ENCODE results near the gene TTLL3. TPM values are rescaled to one million over a fixed set of nuclear protein-coding genes. Genes with fewer than 3 reads are reported as not detected.
A peak's percentile ranks its signal among the peaks of the same experiment; 100 is the strongest.

Gene TTLL3
- polyA plus RNA-seq, 1 of the 3 experiments (the other 2 are of a cell fraction), result 41.6 TPM

DNA sequence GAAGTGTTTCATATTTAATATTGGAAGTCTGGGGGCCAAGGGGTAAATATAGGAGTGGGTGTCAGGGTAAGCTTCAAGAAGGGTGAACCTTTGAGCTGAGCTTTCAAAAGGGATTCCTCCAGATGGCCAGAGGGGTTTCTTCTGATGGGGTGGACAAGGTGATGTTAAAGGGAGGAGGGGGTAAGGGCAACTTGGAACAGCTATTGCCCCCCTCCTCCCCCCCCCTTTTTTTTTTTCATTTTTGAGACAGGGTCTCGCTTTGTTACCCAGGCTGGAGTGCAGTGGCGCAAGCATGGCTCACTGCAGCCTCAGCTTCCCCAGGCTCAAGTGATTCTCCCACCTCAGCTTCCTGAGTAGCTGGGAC, 2.1 kb upstream of the TTLL3 start:
- Histone ChIP-seq H3K4me1 (ENCODE audit: control insufficient read depth in 1 of 2, insufficient read depth in 2 of 2, low read depth in 1 of 2, low read length in 1 of 2) (peaks cover 3 to 20% of the 10 kb centered on the region in 2 experiments; a peak in 1 of 4 replicates), H3K27ac (ENCODE audit: low read depth in 2 of 2, low read length in 1 of 2) (peak overlapping the region in 1 of 2 experiments; percentile 76; a peak in 2 of 4 replicates), H3K9me2 (no peaks in the 10 kb centered on the region), H4K20me1 (ENCODE audit: insufficient read depth) (no peaks in the 10 kb centered on the region), H2AFZ (ENCODE audit: low read depth) (no peak overlapping the region), H3K9me3 (no peaks in the 10 kb centered on the region), H3K4me2 (no peak overlapping the region), H3K79me2 (ENCODE audit: insufficient read depth) (0 out of 2 replicates have a peak, but pooled peaks cover 6% of the 10 kb centered on the region), H3K36me3 (replicated peaks in 1 of 2; ENCODE audit: control insufficient read depth in 1 of 2, insufficient read depth in 2 of 2, low read length in 1 of 2) (peaks cover 38 to 48% of the 10 kb centered on the region in 2 experiments), H3K27me3 (ENCODE audit: insufficient read depth) (no peaks in the 10 kb centered on the region), H3K9ac (no peak overlapping the region), H3F3A (replicated peaks; ENCODE audit: insufficient read depth) (peaks cover 42% of the 10 kb centered on the region), H3K4me3 (ENCODE audit: low read depth in 2 of 2, low read length in 1 of 2) (no peak overlapping the region)
- POLR2A ChIA-PET, result interaction anchor here (1.0 kb wide), 1 partner anchor 16 kb away, joined by 3 read pairs; the partner anchor contains the start of gene TADA3
- TF ChIP-seq, protein P1, sequence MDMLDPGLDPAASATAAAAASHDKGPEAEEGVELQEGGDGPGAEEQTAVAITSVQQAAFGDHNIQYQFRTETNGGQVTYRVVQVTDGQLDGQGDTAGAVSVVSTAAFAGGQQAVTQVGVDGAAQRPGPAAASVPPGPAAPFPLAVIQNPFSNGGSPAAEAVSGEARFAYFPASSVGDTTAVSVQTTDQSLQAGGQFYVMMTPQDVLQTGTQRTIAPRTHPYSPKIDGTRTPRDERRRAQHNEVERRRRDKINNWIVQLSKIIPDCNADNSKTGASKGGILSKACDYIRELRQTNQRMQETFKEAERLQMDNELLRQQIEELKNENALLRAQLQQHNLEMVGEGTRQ (IDR thresholded peaks at IDR 0.05; ENCODE audit: borderline replicate concordance, low read depth, low read length), result no peak
- TF ChIP-seq MEF2A (IDR thresholded peaks at IDR 0.05; ENCODE audit: borderline replicate concordance, low read depth), result no peak
- no peak for TF ChIP-seq RCOR1 (IDR thresholded peaks at IDR 0.05; ENCODE audit: low read length)
- TF ChIP-seq FOXJ3 (CRISPR knock-in tag; IDR thresholded peaks at IDR 0.05), result no peak
- no peak for TF ChIP-seq FOSL2 (IDR thresholded peaks at IDR 0.05; ENCODE audit: borderline replicate concordance, low read depth)
- TF ChIP-seq, protein P2, sequence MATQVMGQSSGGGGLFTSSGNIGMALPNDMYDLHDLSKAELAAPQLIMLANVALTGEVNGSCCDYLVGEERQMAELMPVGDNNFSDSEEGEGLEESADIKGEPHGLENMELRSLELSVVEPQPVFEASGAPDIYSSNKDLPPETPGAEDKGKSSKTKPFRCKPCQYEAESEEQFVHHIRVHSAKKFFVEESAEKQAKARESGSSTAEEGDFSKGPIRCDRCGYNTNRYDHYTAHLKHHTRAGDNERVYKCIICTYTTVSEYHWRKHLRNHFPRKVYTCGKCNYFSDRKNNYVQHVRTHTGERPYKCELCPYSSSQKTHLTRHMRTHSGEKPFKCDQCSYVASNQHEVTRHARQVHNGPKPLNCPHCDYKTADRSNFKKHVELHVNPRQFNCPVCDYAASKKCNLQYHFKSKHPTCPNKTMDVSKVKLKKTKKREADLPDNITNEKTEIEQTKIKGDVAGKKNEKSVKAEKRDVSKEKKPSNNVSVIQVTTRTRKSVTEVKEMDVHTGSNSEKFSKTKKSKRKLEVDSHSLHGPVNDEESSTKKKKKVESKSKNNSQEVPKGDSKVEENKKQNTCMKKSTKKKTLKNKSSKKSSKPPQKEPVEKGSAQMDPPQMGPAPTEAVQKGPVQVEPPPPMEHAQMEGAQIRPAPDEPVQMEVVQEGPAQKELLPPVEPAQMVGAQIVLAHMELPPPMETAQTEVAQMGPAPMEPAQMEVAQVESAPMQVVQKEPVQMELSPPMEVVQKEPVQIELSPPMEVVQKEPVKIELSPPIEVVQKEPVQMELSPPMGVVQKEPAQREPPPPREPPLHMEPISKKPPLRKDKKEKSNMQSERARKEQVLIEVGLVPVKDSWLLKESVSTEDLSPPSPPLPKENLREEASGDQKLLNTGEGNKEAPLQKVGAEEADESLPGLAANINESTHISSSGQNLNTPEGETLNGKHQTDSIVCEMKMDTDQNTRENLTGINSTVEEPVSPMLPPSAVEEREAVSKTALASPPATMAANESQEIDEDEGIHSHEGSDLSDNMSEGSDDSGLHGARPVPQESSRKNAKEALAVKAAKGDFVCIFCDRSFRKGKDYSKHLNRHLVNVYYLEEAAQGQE (IDR thresholded peaks at IDR 0.05; ENCODE audit: low read depth, low read length), result no peak
- TF ChIP-seq SMC3 (IDR thresholded peaks at IDR 0.05; ENCODE audit: low read depth, low read length), result no peak
- no peak for TF ChIP-seq TCF12 (IDR thresholded peaks at IDR 0.05)
- TF ChIP-seq, protein P3, sequence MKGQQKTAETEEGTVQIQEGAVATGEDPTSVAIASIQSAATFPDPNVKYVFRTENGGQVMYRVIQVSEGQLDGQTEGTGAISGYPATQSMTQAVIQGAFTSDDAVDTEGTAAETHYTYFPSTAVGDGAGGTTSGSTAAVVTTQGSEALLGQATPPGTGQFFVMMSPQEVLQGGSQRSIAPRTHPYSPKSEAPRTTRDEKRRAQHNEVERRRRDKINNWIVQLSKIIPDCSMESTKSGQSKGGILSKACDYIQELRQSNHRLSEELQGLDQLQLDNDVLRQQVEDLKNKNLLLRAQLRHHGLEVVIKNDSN (IDR thresholded peaks at IDR 0.05; ENCODE audit: borderline replicate concordance, low read depth), result no peak
- TF ChIP-seq ELF1 (IDR thresholded peaks at IDR 0.05), result no peak
- TF ChIP-seq RXRA (IDR thresholded peaks at IDR 0.05; ENCODE audit: borderline replicate concordance, low read depth), result no peak
- WGBS (ENCODE audit: low lambda C conversion rate), result 100% methylated on average over 2 of the region's 2 CpGs
- no peak for DNase-seq
- CTCF ChIA-PET, result interaction anchor here (0.9 to 1.7 kb wide), 4 partner anchors 13 to 42 kb away, joined by 3 to 4 read pairs (median 3); partner anchors contain the start of gene ARPC4
